Common myeloid progenitor, CD34-positive (primary cell): ENCODE data around the gene KAT7.

ENCODE experiments used
- CTCF ChIA-PET: fragments of 350-600 bp; sonication (Branson Sonifier 250); formaldehyde crosslinking; loops from one replicate; lab custom pipeline; 2021; ENCODE audit warnings: antibody characterized with exemption; lab: Charles Lee
- POLR2A ChIA-PET: fragments of 350-600 bp; sonication (Branson Sonifier 250); formaldehyde crosslinking; loops from one replicate; lab custom pipeline; 2021; ENCODE audit warnings: antibody characterized with exemption; lab: Charles Lee
- DNase-seq, 3 donors: peaks; one replicate each; pipeline versions ENCODE4 v3.0.0 to v3.0.0-alpha.2; 2013
- H3K27ac ChIP-seq, 2 experiments: 1 replicate in 1 of 2; 2 replicates in 1 of 2; pipeline ENCODE4 v1.7.0; 2013; ENCODE audit warnings: inconsistent platforms in 2 of 2, low read length in 2 of 2, mild to moderate bottlenecking in 2 of 2, low read depth in 1 of 2, moderate library complexity in 1 of 2; ENCODE audit not compliant: severe bottlenecking in 2 of 2, insufficient read depth in 1 of 2, poor library complexity in 1 of 2
- H3K27me3 ChIP-seq, 5 experiments: replicated peaks in 2 of 5; 1 replicate in 3 of 5; 2 replicates in 2 of 5; pipeline versions ENCODE4 v1.6.1 to v1.7.0; 2013; ENCODE audit warnings: low read length in 4 of 5, mild to moderate bottlenecking in 2 of 5, moderate library complexity in 2 of 5, inconsistent platforms in 1 of 5; ENCODE audit not compliant: insufficient read depth in 5 of 5, control insufficient read depth in 4 of 5
- H3K36me3 ChIP-seq, 4 experiments: 1 replicate in 2 of 4; 2 replicates in 2 of 4; pipeline versions ENCODE4 v1.6.1 to v1.7.0; 2013; ENCODE audit warnings: low read length in 3 of 4, control low read depth in 1 of 4, mild to moderate bottlenecking in 1 of 4; ENCODE audit not compliant: control insufficient read depth in 4 of 4, insufficient read depth in 4 of 4
- H3K4me1 ChIP-seq, 4 experiments: 1 replicate in 3 of 4; 2 replicates in 1 of 4; pipeline versions ENCODE4 v1.6.1 to v1.7.1; 2013; ENCODE audit warnings: low read length in 3 of 4, mild to moderate bottlenecking in 3 of 4, control low read depth in 1 of 4, inconsistent platforms in 1 of 4, moderate library complexity in 1 of 4; ENCODE audit not compliant: control insufficient read depth in 4 of 4, insufficient read depth in 4 of 4; ENCODE audit errors: control extremely low read depth in 1 of 4
- H3K4me3 ChIP-seq, 7 experiments: 1 replicate in 4 of 7; 2 replicates in 3 of 7; pipeline versions ENCODE4 v1.5.1 to v1.7.0; 2013; ENCODE audit warnings: mild to moderate bottlenecking in 7 of 7, low read length in 6 of 7, moderate library complexity in 6 of 7, inconsistent platforms in 2 of 7, low read depth in 2 of 7, control low read depth in 1 of 7; ENCODE audit not compliant: insufficient read depth in 4 of 7, control insufficient read depth in 1 of 7; ENCODE audit errors: extremely low read depth in 1 of 7
- H3K9me3 ChIP-seq, 5 experiments: 1 replicate in 4 of 5; 2 replicates in 1 of 5; pipeline versions ENCODE4 v1.6.1 to v1.7.1; 2013; ENCODE audit warnings: low read length in 4 of 5, mild to moderate bottlenecking in 2 of 5, inconsistent platforms in 1 of 5, low read depth in 1 of 5, moderate library complexity in 1 of 5; ENCODE audit not compliant: control insufficient read depth in 4 of 5, insufficient read depth in 2 of 5; ENCODE audit errors: control extremely low read depth in 1 of 5
- WGBS: methylation state at CpG from one replicate; pipeline ENCODE4 v1.1.5; 2013; ENCODE audit not compliant: insufficient coverage; 5-methylcytosine and 5-hydroxymethylcytosine counted together

KAT7 gene

DNA sequence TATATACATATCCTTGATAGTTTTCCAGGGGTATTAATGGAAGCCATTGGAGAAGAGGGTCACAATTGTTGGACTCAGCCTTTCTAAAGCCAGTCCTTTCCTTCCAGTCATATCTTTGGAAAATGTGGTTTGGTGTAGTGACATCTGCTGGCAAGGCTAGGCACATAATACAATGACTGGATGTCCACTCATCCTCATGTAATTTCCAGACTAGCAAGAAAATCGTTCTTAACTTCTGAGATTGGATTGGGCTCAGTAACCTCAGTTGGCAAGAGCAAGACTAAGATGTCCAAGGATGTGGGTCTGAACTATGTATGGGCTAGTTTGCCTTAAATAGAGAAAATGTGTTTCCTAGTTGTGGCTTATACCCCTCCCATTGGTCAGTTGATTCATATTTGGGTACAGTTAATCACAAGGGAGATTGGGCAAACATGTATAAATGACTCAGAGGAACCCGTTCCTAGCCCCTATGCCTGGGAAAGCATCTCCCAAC, 8.7 kb upstream of the KAT7 start:
- no peak overlapping the region for H3K4me3 ChIP-seq
- DNase-seq = peak; percentile 47 to 61 (median 58)
- H3K4me1 ChIP-seq = peaks cover 0 to 47% (median 17%) of the 10 kb centered on the region in 4 experiments
- no peaks in the 10 kb centered on the region for H3K36me3 ChIP-seq
- no peak overlapping the region for H3K27ac ChIP-seq
- ChIA-PET POLR2A (interaction anchor here (0.9 kb wide), 1 partner anchor 15 kb away, joined by 3 read pairs; the partner anchor contains the start of gene FAM117A), CTCF (interaction anchor here (1.0 to 3.5 kb wide), 12 partner anchors 14 to 84 kb away, joined by 3 to 24 read pairs (median 4); partner anchors contain the start of genes FAM117A and SLC35B1)
- H3K27me3 ChIP-seq = no peaks in the 10 kb centered on the region
- no peaks in the 10 kb centered on the region for H3K9me3 ChIP-seq
- WGBS = 20% methylated on average over 1 of the region's 2 CpGs

DNA sequence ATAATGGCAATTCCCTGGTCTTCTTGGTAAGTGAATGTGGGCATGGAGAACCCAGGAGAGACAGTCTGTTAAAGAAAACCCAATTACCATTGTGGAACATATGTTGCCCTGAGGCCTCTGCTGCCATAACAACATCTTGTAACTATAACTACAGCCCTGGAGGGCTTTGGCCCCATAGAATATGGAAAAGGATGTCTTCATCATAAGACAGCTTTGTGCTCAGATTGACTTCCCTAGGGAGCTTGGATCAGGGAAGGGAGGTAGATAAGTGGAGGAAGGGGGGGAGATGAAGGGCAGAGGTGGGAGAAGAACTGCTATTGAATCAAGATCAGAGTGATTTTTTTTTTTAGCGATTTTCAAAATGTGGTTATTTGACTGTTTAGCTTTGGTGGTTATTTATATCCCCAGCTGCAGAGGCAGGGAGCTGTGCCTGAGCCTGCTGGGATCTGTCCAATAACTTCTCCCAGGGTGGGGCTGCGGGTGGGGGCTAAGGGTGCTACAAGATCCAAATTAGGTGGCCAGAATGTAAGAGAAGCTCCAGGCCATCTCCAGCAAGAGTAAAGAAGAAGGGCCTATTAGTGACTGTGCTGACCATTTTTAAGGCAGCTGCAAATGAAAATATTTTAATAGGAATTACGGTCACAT, 5.3 kb upstream of the KAT7 start:
- WGBS = 84% methylated on average over 2 of the region's 3 CpGs
- Histone ChIP-seq H3K9me3 (no peaks in the 10 kb centered on the region), H3K36me3 (no peaks in the 10 kb centered on the region), H3K27me3 (no peaks in the 10 kb centered on the region), H3K4me3 (no peak overlapping the region), H3K27ac (no peak overlapping the region), H3K4me1 (peaks cover 9 to 49% (median 26%) of the 10 kb centered on the region in 4 experiments)
- DNase-seq = no peak
- CTCF ChIA-PET = interaction anchor here (0.7 to 1.8 kb wide), 5 partner anchors 10 to 214 kb away, joined by 3 to 5 read pairs (median 4); partner anchors contain the start of gene SLC35B1
- POLR2A ChIA-PET = interaction anchor here (0.6 to 1.8 kb wide), 2 partner anchors 20 to 87 kb away, joined by 3 to 12 read pairs; partner anchors contain the start of gene FAM117A

DNA sequence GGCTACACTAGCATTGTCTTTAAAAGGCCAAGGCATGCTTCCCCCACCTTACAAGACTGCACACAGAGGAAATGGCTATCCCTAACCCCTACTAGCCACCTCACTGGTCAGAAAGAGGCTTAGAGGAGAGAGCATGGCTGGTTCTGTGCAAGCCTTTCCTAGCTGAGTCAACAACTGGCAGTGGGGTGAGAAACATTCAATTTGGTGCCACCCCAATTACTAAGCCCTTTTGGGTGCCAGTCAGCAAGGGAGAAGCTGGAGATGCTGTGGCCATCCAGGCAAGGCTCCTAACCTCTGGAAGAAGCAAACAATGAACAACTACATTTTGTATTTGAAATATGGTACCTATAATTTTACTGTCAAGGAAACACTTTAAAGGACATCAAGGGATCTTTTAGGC, 4.7 kb upstream of the KAT7 start:
- no peak overlapping the region for H3K27ac ChIP-seq
- no peaks in the 10 kb centered on the region for H3K9me3 ChIP-seq
- DNase-seq = no peak
- no peaks in the 10 kb centered on the region for H3K36me3 ChIP-seq
- POLR2A ChIA-PET = interaction anchor here (1.3 to 1.8 kb wide), 2 partner anchors 14 to 20 kb away, joined by 3 to 12 read pairs; partner anchors contain the start of gene FAM117A
- no peak overlapping the region for H3K4me3 ChIP-seq
- no peaks in the 10 kb centered on the region for H3K27me3 ChIP-seq
- H3K4me1 ChIP-seq = peaks cover 9 to 49% (median 25%) of the 10 kb centered on the region in 4 experiments
- CTCF ChIA-PET = interaction anchor here (0.7 to 1.8 kb wide), 5 partner anchors 10 to 214 kb away, joined by 3 to 5 read pairs (median 4); partner anchors contain the start of gene SLC35B1

DNA sequence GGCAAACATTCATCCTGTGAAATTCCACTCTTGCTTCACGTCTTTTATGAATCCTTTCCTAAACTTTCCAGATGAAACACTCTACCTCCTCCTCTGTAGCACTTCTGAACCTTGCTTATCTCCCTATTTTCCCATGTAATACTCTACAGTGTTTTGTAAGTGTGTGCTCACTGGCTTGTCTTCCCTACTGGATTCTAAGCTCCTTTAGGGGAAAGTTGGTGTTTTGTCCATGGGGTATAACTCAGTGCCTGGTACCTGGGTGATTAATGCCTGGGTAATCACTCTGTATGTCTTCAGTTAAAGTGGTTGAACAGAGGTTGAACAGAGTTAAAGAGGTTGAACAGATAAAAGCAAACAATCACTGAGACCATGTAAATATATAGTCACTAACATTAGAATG, 3.8 kb upstream of the KAT7 start:
- CTCF ChIA-PET = interaction anchor here (1.3 to 4.4 kb wide), 5 partner anchors 8 to 217 kb away, joined by 3 to 18 read pairs (median 4); no protein-coding TSS in a partner anchor
- no peak for DNase-seq
- 100% methylated on average over 1 of the region's 1 CpG for WGBS
- Histone ChIP-seq H3K27me3 (no peaks in the 10 kb centered on the region), H3K9me3 (no peaks in the 10 kb centered on the region), H3K4me3 (no peak overlapping the region), H3K36me3 (no peaks in the 10 kb centered on the region), H3K4me1 (peaks cover 9 to 45% (median 24%) of the 10 kb centered on the region in 4 experiments), H3K27ac (no peak overlapping the region)
- POLR2A ChIA-PET = interaction anchor here (1.3 to 1.5 kb wide), 2 partner anchors 14 to 20 kb away, joined by 3 read pairs; partner anchors contain the start of gene FAM117A

DNA sequence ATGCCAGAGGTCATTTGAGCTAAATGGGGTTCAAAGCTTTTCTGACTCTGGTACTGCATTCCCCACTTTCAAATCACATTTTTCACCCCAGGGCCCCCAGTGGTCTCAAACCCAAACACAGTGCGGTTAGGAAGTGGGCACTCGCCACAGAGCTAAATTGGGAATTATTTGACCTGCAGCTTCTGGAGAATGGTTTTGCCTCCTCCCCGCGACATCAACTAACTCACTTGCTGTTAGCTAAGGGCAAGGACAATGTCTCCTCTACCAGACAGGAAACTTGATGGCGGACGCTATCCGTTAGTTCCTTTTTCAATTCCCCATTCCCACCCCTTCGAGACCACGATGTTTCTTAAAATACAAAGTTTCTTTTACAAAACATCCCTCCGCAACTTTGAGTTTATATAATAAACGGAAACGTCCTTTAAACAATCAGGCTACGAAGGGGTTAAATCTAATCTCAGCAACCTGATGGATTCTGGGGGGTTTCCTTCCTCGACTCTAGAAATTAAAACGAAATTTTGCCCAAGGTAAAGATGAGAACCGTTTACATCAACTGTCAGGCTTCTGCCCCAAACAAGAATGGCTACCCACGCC, 500 bp upstream of the KAT7 start:
- CTCF ChIA-PET = interaction anchor here (0.6 to 4.4 kb wide), 5 partner anchors 11 to 79 kb away, joined by 3 to 18 read pairs (median 3); no protein-coding TSS in a partner anchor
- DNase-seq = no peak
- Histone ChIP-seq H3K9me3 (no peaks in the 10 kb centered on the region), H3K27ac (peak overlapping the region; percentile 75 to 98), H3K4me1 (peaks cover 9 to 41% (median 25%) of the 10 kb centered on the region in 4 experiments), H3K27me3 (no peaks in the 10 kb centered on the region), H3K4me3 (peak overlapping the region; percentile 68 to 99 (median 87)), H3K36me3 (peaks cover 7 to 24% (median 12%) of the 10 kb centered on the region in 4 experiments)
- POLR2A ChIA-PET = interaction anchor here (0.9 to 3.0 kb wide), 9 partner anchors 11 to 149 kb away, joined by 3 to 40 read pairs (median 4); partner anchors contain the start of genes FAM117A and SLC35B1
- WGBS = 2% methylated on average over 17 of the region's 17 CpGs

DNA sequence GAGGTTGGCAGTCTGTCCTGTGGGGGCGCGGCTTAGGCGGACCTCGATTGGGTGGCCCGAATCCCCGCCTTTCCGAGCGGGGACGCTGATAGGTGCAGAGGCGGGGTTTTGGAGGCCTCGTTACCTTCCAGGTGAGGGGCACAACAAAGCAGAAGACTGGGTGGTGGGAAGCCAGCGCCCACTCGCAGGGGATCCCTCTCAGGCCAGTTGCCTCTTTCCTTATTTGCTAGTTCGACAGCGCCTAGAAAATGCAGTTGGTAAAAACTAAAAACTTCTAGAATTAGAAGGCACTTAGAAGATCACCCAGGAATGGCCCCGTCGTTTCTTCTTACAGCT, 730 bp downstream of the KAT7 start:
- Histone ChIP-seq H3K27me3 (no peaks in the 10 kb centered on the region), H3K9me3 (no peaks in the 10 kb centered on the region), H3K4me3 (peak overlapping the region; percentile 55 to 99 (median 96)), H3K4me1 (peaks cover 9 to 28% (median 23%) of the 10 kb centered on the region in 4 experiments), H3K27ac (peak overlapping the region; percentile 20 to 59), H3K36me3 (peaks cover 11 to 35% (median 21%) of the 10 kb centered on the region in 4 experiments)
- CTCF ChIA-PET = no interaction called here
- no peak for DNase-seq
- POLR2A ChIA-PET = interaction anchor here (0.6 to 3.0 kb wide), 7 partner anchors 26 to 66 kb away, joined by 3 to 40 read pairs (median 4); partner anchors contain the start of gene FAM117A
- WGBS = under 1% methylated on average over 11 of the region's 17 CpGs
